Measurements from ENCODE around the gene SAA2. TPM values are rescaled to one million over a fixed set of nuclear protein-coding genes. Genes with fewer than 3 reads are reported as not detected.

Gene SAA2
- total RNA-seq, 2 donors from 2014 or later: 4.2 to 14.2 TPM

DNA sequence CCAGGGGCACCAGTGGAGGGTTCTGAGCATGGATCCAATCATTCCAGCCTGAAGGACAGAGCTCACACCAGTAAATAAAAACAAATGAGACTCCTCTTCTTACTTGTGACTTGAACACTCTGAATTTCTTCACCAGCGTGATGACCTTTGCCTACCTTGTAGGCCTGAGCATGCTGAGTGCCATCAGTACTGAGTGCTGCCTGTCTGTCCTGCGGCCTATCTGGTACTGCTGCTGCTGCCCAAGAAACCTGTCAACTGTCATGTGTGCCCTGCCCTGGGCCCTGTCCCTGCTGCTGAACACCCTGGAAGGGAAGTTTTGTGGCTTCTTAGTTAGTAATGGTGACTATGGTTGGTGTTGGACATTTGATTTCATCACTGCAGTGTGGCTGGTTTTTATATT lies 51.9 kb downstream of the SAA2 start:
- Histone ChIP-seq H3K27me3 (no peaks in the 10 kb centered on the region), H3K9ac (ENCODE audit: low read depth in 2 of 2, low read length in 2 of 2) (no peak overlapping the region), H3K27ac (no peak overlapping the region), H3K4me3 (no peak overlapping the region), H3K9me3 (no peaks in the 10 kb centered on the region), H3K4me1 (no peaks in the 10 kb centered on the region), H3K36me3 (no peaks in the 10 kb centered on the region)
- intact Hi-C loops (cut with DNase I): no loop called here
- no peak for DNase-seq
- TF ChIP-seq, protein P1, sequence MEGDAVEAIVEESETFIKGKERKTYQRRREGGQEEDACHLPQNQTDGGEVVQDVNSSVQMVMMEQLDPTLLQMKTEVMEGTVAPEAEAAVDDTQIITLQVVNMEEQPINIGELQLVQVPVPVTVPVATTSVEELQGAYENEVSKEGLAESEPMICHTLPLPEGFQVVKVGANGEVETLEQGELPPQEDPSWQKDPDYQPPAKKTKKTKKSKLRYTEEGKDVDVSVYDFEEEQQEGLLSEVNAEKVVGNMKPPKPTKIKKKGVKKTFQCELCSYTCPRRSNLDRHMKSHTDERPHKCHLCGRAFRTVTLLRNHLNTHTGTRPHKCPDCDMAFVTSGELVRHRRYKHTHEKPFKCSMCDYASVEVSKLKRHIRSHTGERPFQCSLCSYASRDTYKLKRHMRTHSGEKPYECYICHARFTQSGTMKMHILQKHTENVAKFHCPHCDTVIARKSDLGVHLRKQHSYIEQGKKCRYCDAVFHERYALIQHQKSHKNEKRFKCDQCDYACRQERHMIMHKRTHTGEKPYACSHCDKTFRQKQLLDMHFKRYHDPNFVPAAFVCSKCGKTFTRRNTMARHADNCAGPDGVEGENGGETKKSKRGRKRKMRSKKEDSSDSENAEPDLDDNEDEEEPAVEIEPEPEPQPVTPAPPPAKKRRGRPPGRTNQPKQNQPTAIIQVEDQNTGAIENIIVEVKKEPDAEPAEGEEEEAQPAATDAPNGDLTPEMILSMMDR (IDR thresholded peaks at IDR 0.05): no peak

Other genes with a start within 250 kb of the SAA2 start
- gene SERGEF, start 235.6 kb downstream of the SAA2 start, total RNA-seq: 10 to 100 TPM; 23.2 to 36.2 TPM
- gene TPH1, start 202.4 kb downstream of the SAA2 start, total RNA-seq: 10 to 100 TPM in 1 of 2 donors, 1 to 10 TPM in 1; 6.7 to 12.4 TPM
- gene SAAL1, start 142.6 kb downstream of the SAA2 start, total RNA-seq: 10 to 100 TPM; 11.5 to 22.2 TPM
- not detected for gene MRGPRX3, start 116.1 kb downstream of the SAA2 start, total RNA-seq
- gene MRGPRX4, start 75.8 kb downstream of the SAA2 start, total RNA-seq: not detected
- under 1 TPM in 1 of 2 donors, not detected in 1; 0.86 TPM for gene SAA4, start 11.9 kb downstream of the SAA2 start, total RNA-seq
- gene SAA1, start 17.6 kb upstream of the SAA2 start, total RNA-seq: 10 to 100 TPM in 1 of 2 donors, 1 to 10 TPM in 1; 3.7 to 16.8 TPM
- 10 to 100 TPM in 1 of 2 donors, 1 to 10 TPM in 1; 9.6 to 10.6 TPM for gene HPS5, start 73.5 kb upstream of the SAA2 start, total RNA-seq
- 10 to 100 TPM; 23.5 to 26.2 TPM for gene GTF2H1, start 73.9 kb upstream of the SAA2 start, total RNA-seq
- 1,000 to 10,000 TPM in 1 of 2 donors, 100 to 1,000 TPM in 1; 555 to 1,280 TPM for gene LDHA, start 145.9 kb upstream of the SAA2 start, total RNA-seq
- gene LDHC, start 163.7 kb upstream of the SAA2 start, total RNA-seq: 1 to 10 TPM; 1.9 to 2.0 TPM
- not detected for gene LDHAL6A, start 207.2 kb upstream of the SAA2 start, total RNA-seq